ENCODE results near the gene MAP2K5. TPM values are rescaled to one million over a fixed set of nuclear protein-coding genes. Genes with fewer than 3 reads are reported as not detected.

The MAP2K5 gene
- total and polyA plus RNA-seq, 10 of the 15 experiments (the other 5 are each of a cell fraction or from before 2014, with no cell fraction given), result 1.3 to 19.4 (median 9.6) TPM

- H3K9me3 ChIP-seq (replicated peaks; ENCODE audit: control insufficient read depth, insufficient read depth, low read length), result no peaks in the 10 kb centered on the region
- in situ Hi-C loops (cut with MboI) (no loop called here), intact Hi-C loops (cut with micrococcal nuclease; ENCODE audit: unreplicated experiment) (loop anchor here (5.0 to 10.0 kb wide), 2 partner anchors 321 to 759 kb away; partner anchors contain the start of gene C15orf61)
- H3K27me3 ChIP-seq (replicated peaks in 1 of 2; ENCODE audit: control insufficient read depth in 2 of 2, insufficient read depth in 2 of 2, low read length in 1 of 2), result no peaks in the 10 kb centered on the region
- H3K4me3 ChIP-seq, result no peak overlapping the region
- peaks cover 12% of the 10 kb centered on the region for H3K4me1 ChIP-seq (ENCODE audit: control insufficient read depth, insufficient read depth, low read length)
- ChIA-PET POLR2A (interaction anchor here (0.9 kb wide), 1 partner anchor 10 kb away, joined by 3 read pairs; no protein-coding TSS in a partner anchor), SMC1A (ENCODE audit: uncharacterized antibody, unreplicated experiment) (no interaction called here), CTCF (no interaction called here), RAD21 (ENCODE audit: unreplicated experiment) (interaction anchor here (0.5 kb wide), 1 partner anchor 10 kb away, joined by 3 read pairs; no protein-coding TSS in a partner anchor)
- ATAC-seq (no peak), DNase-seq (ENCODE audit: low read depth, low spot score) (no peak), FAIRE-seq (no peak)
- H3K4me2 ChIP-seq (ENCODE audit: control insufficient read depth, insufficient read depth), result no peak overlapping the region
- H3K27ac ChIP-seq (ENCODE audit: control insufficient read depth, insufficient read depth), result no peak overlapping the region
- H2AFZ ChIP-seq (ENCODE audit: control insufficient read depth, low read depth, low read length), result no peak overlapping the region
- no TSS peak for BruUV-seq (replicated peaks)
- H3K36me3 ChIP-seq (ENCODE audit: control insufficient read depth in 2 of 2, insufficient read depth in 2 of 2, low read length in 1 of 2), result no peaks in the 10 kb centered on the region
- H3K79me2 ChIP-seq (ENCODE audit: control insufficient read depth, insufficient read depth, low read length), result no peaks in the 10 kb centered on the region; the same call in 1 of the 2 replicates
- H4K20me1 ChIP-seq (ENCODE audit: control insufficient read depth, insufficient read depth), result no peaks in the 10 kb centered on the region
- TF ChIP-seq IKZF2 (IDR thresholded peaks at IDR 0.05) (no peak), SREBF1 (IDR thresholded peaks at IDR 0.05; ENCODE audit: low read length) (no peak), IRF4 (IDR thresholded peaks at IDR 0.05; ENCODE audit: low read depth, low read length) (no peak), SRF (IDR thresholded peaks at IDR 0.05; ENCODE audit: low read depth in 2 of 2, low read length in 2 of 2) (no peak), EED (IDR thresholded peaks at IDR 0.05; ENCODE audit: low read depth) (no peak), JUND (IDR thresholded peaks at IDR 0.05; ENCODE audit: low read depth, low read length) (no peak), SMAD1 (IDR thresholded peaks at IDR 0.05; ENCODE audit: low read depth, partially characterized antibody) (no peak)
- WGBS (ENCODE audit: insufficient coverage, insufficient replicate concordance, low lambda C conversion rate, missing lambda C conversion rate), result 81% methylated on average over 7 of the region's 7 CpGs
- no peak overlapping the region for H3K9ac ChIP-seq (ENCODE audit: control insufficient read depth, insufficient read depth, low read length)
These were observed 301.3 kb downstream of the MAP2K5 start for GRCh38 chr15:67843571-67844387.

DNA sequence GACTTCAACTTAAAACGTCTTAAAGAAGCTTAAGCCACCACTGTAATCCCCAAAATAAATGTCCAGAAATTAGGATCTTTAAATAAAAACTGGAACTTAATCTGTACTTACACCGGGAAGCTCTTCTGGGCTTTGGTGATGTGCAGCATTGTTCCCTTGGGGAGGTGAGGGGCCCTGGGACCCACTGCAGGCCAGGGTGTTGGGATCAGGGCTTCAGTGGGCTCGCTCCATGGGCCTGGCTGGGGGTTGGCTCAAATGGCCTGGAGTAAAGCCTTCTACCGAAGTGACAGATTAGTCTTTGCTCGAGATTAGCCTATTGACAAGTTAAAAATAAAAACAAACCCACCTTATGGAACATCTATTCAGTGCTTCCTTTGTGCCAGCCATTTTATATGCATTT lies 303.5 kb downstream of the MAP2K5 start:
- intact Hi-C loops (cut with micrococcal nuclease; ENCODE audit: unreplicated experiment), result loop anchor here (10.0 kb wide), 1 partner anchor 761 kb away; no protein-coding TSS in a partner anchor
- Histone ChIP-seq H3K27me3 (replicated peaks in 1 of 2; ENCODE audit: control insufficient read depth in 2 of 2, insufficient read depth in 2 of 2, low read length in 1 of 2) (no peaks in the 10 kb centered on the region), H3K4me2 (ENCODE audit: control insufficient read depth, insufficient read depth) (no peak overlapping the region), H3K79me2 (ENCODE audit: control insufficient read depth, insufficient read depth, low read length) (no peaks in the 10 kb centered on the region; the same call in 1 of the 2 replicates), H3K4me1 (ENCODE audit: control insufficient read depth, insufficient read depth, low read length) (peaks cover 12% of the 10 kb centered on the region), H3K4me3 (no peak overlapping the region), H3K9me3 (replicated peaks; ENCODE audit: control insufficient read depth, insufficient read depth, low read length) (no peaks in the 10 kb centered on the region; the same call in 2 of the 3 replicates), H3K27ac (ENCODE audit: control insufficient read depth, insufficient read depth) (no peak overlapping the region), H3K36me3 (ENCODE audit: control insufficient read depth in 2 of 2, insufficient read depth in 2 of 2, low read length in 1 of 2) (no peaks in the 10 kb centered on the region), H4K20me1 (ENCODE audit: control insufficient read depth, insufficient read depth) (no peaks in the 10 kb centered on the region), H2AFZ (ENCODE audit: control insufficient read depth, low read depth, low read length) (no peak overlapping the region), H3K9ac (ENCODE audit: control insufficient read depth, insufficient read depth, low read length) (no peak overlapping the region)
- FAIRE-seq, result no peak
- in situ Hi-C loops (cut with MboI), result no loop called here
- ChIA-PET RAD21 (ENCODE audit: unreplicated experiment) (no interaction called here), POLR2A (no interaction called here), SMC1A (ENCODE audit: uncharacterized antibody, unreplicated experiment) (no interaction called here), CTCF (interaction anchor here (1.6 kb wide), 1 partner anchor 17 kb away, joined by 7 read pairs; no protein-coding TSS in a partner anchor)
- no peak for DNase-seq (ENCODE audit: low read depth, low spot score)
- ATAC-seq, result no peak
- WGBS (ENCODE audit: insufficient coverage, insufficient replicate concordance, low lambda C conversion rate, missing lambda C conversion rate), result 75% methylated on average over 5 of the region's 5 CpGs
- BruUV-seq (replicated peaks), result no TSS peak
- TF ChIP-seq FOXM1 (IDR thresholded peaks at IDR 0.05; ENCODE audit: low read depth, low read length), result no peak
- no peak for TF ChIP-seq NFYA (IDR thresholded peaks at IDR 0.05; ENCODE audit: borderline replicate concordance, low read depth, low read length)
- TF ChIP-seq, protein P1, sequence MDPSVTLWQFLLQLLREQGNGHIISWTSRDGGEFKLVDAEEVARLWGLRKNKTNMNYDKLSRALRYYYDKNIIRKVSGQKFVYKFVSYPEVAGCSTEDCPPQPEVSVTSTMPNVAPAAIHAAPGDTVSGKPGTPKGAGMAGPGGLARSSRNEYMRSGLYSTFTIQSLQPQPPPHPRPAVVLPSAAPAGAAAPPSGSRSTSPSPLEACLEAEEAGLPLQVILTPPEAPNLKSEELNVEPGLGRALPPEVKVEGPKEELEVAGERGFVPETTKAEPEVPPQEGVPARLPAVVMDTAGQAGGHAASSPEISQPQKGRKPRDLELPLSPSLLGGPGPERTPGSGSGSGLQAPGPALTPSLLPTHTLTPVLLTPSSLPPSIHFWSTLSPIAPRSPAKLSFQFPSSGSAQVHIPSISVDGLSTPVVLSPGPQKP (IDR thresholded peaks at IDR 0.05; ENCODE audit: low read depth, low read length), result no peak
- TF ChIP-seq ZNF217 (IDR thresholded peaks at IDR 0.05), result no peak
- TF ChIP-seq SMC3 (IDR thresholded peaks at IDR 0.05; ENCODE audit: borderline replicate concordance, low read length), result no peak
- TF ChIP-seq MLLT1 (IDR thresholded peaks at IDR 0.05), result no peak
- TF ChIP-seq POLR2AphosphoS2 (IDR thresholded peaks at IDR 0.05; ENCODE audit: low read depth, low read length), result no peak
- no peak for TF ChIP-seq GATAD2B (conservative IDR thresholded peaks at IDR 0.05; ENCODE audit: low read depth)

All from GM12878 (cell line).